H7 (cell line): Measurements from ENCODE around the gene ANKRD63. TPM values are rescaled to one million over a fixed set of nuclear protein-coding genes. Genes with fewer than 3 reads are reported as not detected.

Experiments used
- DNase-seq: peaks from one replicate; pipeline ENCODE4 v3.0.0; 2012
- H3K27me3 ChIP-seq: 2 replicates; pipeline ENCODE4 v1.6.0; 2011; ENCODE audit warnings: mild to moderate bottlenecking, low read length; ENCODE audit not compliant: control insufficient read depth, insufficient read depth
- H3K36me3 ChIP-seq: replicated peaks from 2 replicates; pipeline ENCODE4 v1.5.1; 2011; ENCODE audit warnings: low read length; ENCODE audit not compliant: control insufficient read depth, insufficient read depth
- H3K4me3 ChIP-seq: 2 replicates; pipeline ENCODE4 v1.5.1; 2011; ENCODE audit warnings: low read depth, mild to moderate bottlenecking, control low read depth, low read length, moderate library complexity; ENCODE audit not compliant: insufficient read depth
- total RNA-seq: library from RNA; depleted of rRNA; stranded (reverse); fragments of >200 nt; shearing (Covaris generic); gene quantifications from 2 replicates; pipeline ENCODE4 v1.2.3, GENCODE V29; 2014

ANKRD63 gene
- total RNA-seq, 1 experiment from 2014 or later, result 0.45 TPM

GRCh38 chr15:40281801-40282146 lies 1.1 kb downstream of the ANKRD63 start:
- no peak for DNase-seq
- H3K4me3 ChIP-seq, result peak overlapping the region; percentile 50
- peaks cover 54% of the 10 kb centered on the region for H3K27me3 ChIP-seq
- H3K36me3 ChIP-seq, result no peaks in the 10 kb centered on the region

GRCh38 chr15:40281057-40281800 lies 1.6 kb downstream of the ANKRD63 start:
- H3K27me3 ChIP-seq, result peaks cover 54% of the 10 kb centered on the region
- H3K4me3 ChIP-seq, result peak overlapping the region; percentile 31
- peak; percentile 83 for DNase-seq
- H3K36me3 ChIP-seq, result no peaks in the 10 kb centered on the region

- H3K36me3 ChIP-seq, result peaks cover 2% of the 10 kb centered on the region; the same call in 1 of the 2 replicates
- H3K4me3 ChIP-seq, result peak overlapping the region; percentile 30; the same call in 1 of the 2 replicates
- peak; percentile 84 for DNase-seq
- H3K27me3 ChIP-seq, result peaks cover 54% of the 10 kb centered on the region
These were observed 2.4 kb downstream of the ANKRD63 start for GRCh38 chr15:40280260-40281056.

- peak overlapping the region; percentile 30 for H3K4me3 ChIP-seq
- H3K27me3 ChIP-seq, result peaks cover 51% of the 10 kb centered on the region
- peaks cover 2% of the 10 kb centered on the region; the same call in 1 of the 2 replicates for H3K36me3 ChIP-seq
- DNase-seq, result peak; percentile 96
These were observed 3.3 kb downstream of the ANKRD63 start for GRCh38 chr15:40279437-40280141.

GRCh38 chr15:40278026-40278425 lies 4.8 kb downstream of the ANKRD63 start:
- Histone ChIP-seq H3K27me3 (peaks cover 37% of the 10 kb centered on the region), H3K36me3 (peaks cover 3% of the 10 kb centered on the region), H3K4me3 (no peak overlapping the region)
- no peak for DNase-seq

- Histone ChIP-seq H3K4me3 (no peak overlapping the region), H3K27me3 (peaks cover 31% of the 10 kb centered on the region), H3K36me3 (peaks cover 4% of the 10 kb centered on the region)
- no peak for DNase-seq
These were observed 5.4 kb downstream of the ANKRD63 start for GRCh38 chr15:40277471-40277870.

GRCh38 chr15:40276927-40277326 lies 5.9 kb downstream of the ANKRD63 start:
- Histone ChIP-seq H3K4me3 (no peak overlapping the region), H3K27me3 (peaks cover 26% of the 10 kb centered on the region), H3K36me3 (peaks cover 4% of the 10 kb centered on the region)
- no peak for DNase-seq

- Histone ChIP-seq H3K4me3 (no peak overlapping the region), H3K27me3 (peaks cover 16% of the 10 kb centered on the region), H3K36me3 (peaks cover 4% of the 10 kb centered on the region)
- no peak for DNase-seq
These were observed 6.9 kb downstream of the ANKRD63 start for GRCh38 chr15:40275954-40276353.

GRCh38 chr15:40275523-40275922 lies 7.3 kb downstream of the ANKRD63 start:
- Histone ChIP-seq H3K27me3 (peaks cover 12% of the 10 kb centered on the region), H3K4me3 (no peak overlapping the region), H3K36me3 (peaks cover 4% of the 10 kb centered on the region)
- no peak for DNase-seq

- DNase-seq, result peak; percentile 93
- peaks cover 4% of the 10 kb centered on the region for H3K27me3 ChIP-seq
- H3K36me3 ChIP-seq, result peaks cover 4% of the 10 kb centered on the region
- no peak overlapping the region for H3K4me3 ChIP-seq
These were observed 8.3 kb downstream of the ANKRD63 start for GRCh38 chr15:40274350-40275274.

- H3K36me3 ChIP-seq, result peaks cover 4% of the 10 kb centered on the region
- no peaks in the 10 kb centered on the region for H3K27me3 ChIP-seq
- DNase-seq, result peak; percentile 57
- no peak overlapping the region for H3K4me3 ChIP-seq
These were observed 9.4 kb downstream of the ANKRD63 start for GRCh38 chr15:40273428-40273827.

GRCh38 chr15:40272485-40273056 lies 10.3 kb downstream of the ANKRD63 start:
- peaks cover 4% of the 10 kb centered on the region for H3K36me3 ChIP-seq
- H3K27me3 ChIP-seq, result no peaks in the 10 kb centered on the region
- no peak overlapping the region for H3K4me3 ChIP-seq
- peak; percentile 78 for DNase-seq

- H3K4me3 ChIP-seq, result no peak overlapping the region
- H3K27me3 ChIP-seq, result no peaks in the 10 kb centered on the region
- peaks cover 4% of the 10 kb centered on the region for H3K36me3 ChIP-seq
- DNase-seq, result no peak
These were observed 11.0 kb downstream of the ANKRD63 start for GRCh38 chr15:40271685-40272484.
